Measurements from ENCODE around the gene TP53INP2.

- TF ChIP-seq, protein P1, sequence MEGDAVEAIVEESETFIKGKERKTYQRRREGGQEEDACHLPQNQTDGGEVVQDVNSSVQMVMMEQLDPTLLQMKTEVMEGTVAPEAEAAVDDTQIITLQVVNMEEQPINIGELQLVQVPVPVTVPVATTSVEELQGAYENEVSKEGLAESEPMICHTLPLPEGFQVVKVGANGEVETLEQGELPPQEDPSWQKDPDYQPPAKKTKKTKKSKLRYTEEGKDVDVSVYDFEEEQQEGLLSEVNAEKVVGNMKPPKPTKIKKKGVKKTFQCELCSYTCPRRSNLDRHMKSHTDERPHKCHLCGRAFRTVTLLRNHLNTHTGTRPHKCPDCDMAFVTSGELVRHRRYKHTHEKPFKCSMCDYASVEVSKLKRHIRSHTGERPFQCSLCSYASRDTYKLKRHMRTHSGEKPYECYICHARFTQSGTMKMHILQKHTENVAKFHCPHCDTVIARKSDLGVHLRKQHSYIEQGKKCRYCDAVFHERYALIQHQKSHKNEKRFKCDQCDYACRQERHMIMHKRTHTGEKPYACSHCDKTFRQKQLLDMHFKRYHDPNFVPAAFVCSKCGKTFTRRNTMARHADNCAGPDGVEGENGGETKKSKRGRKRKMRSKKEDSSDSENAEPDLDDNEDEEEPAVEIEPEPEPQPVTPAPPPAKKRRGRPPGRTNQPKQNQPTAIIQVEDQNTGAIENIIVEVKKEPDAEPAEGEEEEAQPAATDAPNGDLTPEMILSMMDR (IDR thresholded peaks at IDR 0.05; ENCODE audit: low read depth, low read length) = no peak
- no peak for TF ChIP-seq POLR2A (IDR thresholded peaks at IDR 0.05; ENCODE audit: extremely low read depth, insufficient read length)
- TF ChIP-seq, protein P2, sequence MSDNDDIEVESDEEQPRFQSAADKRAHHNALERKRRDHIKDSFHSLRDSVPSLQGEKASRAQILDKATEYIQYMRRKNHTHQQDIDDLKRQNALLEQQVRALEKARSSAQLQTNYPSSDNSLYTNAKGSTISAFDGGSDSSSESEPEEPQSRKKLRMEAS (IDR thresholded peaks at IDR 0.05; ENCODE audit: low read depth, low read length) = no peak
- no peak for TF ChIP-seq MYC (IDR thresholded peaks at IDR 0.05; ENCODE audit: low read depth, low read length)
Measured at GRCh38 chr20:34675561-34675960, 28.6 kb upstream of the TP53INP2 start.
